IPS-NIHi11 (cell line): ENCODE results near the gene ACSS3.
A peak's percentile ranks its signal among the peaks of the same experiment; 100 is the strongest.
"Not testable (repeated sequence)": the region's sequence is repeated elsewhere in the genome, so short reads cannot be mapped to it uniquely, and the experiment has no call there.

Experiments used
- DNase-seq: peaks from one replicate; pipeline ENCODE4 v3.0.0; 2012; ENCODE audit warnings: mixed read lengths, low spot score

ACSS3 gene

DNA sequence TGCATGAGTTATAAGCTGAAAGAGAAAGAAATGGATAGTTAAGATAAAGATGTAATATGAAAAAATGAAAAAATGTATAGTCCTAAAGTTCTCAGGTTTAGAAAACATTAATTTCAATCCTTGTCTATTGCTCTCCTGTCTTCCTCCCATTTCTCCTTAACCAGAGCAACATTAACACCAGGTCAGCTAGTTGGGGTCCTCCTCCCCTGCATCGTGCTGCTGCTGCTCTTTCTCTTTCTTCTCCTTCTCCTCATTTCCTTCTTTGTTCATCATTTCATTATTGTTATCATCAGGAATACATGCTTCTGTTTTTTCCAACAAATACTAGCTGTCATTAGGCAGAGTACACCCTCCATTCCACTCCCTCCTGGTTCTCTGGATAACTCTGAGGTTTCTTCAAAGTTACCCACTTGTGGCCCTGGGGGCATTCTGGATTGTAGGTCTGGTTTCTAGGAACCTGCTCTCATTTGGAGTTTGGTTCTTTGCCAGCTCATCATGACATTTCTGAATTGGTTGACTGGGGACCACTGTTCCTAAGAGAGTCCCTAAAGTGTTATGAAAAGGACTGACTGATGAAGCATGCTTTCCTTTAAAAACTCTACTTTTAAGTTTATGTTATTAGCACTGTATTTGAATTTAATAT, 17.0 kb downstream of the ACSS3 start:
- no peak for DNase-seq

DNA sequence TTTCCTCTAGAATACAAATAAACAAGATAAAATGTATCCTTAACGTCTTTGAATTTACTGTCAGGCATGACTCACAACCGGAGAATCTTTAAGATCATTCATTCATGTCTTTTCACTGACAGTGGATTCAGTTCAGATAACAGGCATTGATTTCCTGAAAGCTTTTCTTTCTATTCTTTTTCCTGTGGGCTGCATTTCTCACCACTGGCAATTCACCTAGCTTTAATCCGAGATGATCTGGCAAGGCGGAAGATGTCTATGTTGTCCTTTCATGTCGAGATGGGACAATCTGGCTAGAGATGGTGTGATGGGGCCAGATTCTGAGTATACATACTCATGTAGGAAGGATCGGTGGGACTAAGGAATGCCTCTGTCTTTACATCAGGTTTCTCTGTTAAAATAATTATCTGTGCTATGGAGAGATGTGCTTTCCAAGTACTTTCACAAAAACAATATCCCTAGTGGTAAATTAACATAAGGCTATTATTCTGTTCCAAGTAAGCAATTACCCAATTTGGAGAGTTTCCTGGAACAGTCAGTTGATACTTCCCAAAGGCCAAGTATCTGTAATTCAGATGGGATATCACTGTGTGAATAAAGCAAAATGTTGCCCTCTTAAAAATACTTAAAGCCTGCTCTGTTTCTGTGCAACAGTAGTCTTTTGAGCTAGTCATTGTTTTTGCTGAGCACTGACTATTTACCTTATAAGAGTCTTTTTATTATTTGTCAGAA, 17.8 kb downstream of the ACSS3 start:
- DNase-seq: no peak

DNA sequence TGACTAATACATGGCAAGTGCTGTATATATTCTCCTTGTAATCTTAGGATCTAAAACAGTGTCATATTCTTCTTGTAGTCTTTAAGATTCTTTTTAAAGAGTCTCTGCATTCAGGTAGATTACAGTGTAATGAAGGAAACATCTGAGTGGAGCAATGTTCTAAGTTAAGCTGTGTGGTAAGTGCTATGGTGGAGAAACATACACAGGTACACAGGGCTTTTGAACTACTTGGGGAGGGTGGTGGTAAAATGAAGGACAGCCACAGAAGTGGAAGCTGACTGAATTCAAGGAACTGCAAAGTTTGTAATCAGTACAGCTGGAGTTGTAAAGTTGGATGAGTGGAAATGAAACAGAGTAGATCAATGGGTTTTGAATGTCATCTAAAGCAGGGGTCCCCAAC, 27.8 kb downstream of the ACSS3 start:
- DNase-seq: no peak

DNA sequence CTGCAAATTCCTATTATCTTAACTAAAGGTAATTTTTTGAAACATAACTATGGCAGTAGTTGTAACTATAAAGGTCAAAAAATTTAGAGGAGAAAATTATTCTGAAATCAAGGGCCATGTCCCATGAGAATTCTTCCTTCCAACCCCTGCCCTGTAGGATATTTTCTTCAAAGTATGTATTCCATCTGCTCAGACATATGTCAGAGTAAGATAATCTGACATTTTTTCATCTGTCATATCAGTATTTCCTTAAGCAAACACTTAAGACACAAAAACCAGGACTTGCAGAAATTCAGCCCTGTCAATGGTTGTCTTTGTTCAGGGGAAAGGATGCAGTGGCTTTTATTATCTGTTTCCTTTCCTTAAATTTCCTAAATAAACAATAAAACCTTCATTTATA, 36.3 kb downstream of the ACSS3 start:
- DNase-seq: no peak

DNA sequence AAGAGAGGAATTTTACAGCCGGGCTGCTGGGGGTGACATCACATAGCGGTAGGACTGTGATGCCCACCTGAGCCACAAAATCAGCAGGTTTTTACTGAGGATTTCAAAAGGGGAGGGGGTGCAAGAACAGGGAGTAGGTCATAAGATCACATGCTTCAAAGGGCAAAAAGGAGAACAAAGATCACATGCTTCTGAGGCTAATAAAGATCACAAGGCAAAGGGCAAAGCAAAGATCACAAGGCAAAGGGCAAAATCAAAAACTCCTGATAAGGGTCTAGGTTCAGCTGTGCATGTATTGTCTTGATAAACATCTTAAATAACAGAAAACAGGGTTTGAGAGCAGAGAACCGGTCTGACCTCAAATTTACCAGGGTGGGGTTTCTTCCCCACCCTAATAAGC, 41.2 kb downstream of the ACSS3 start:
- not testable (repeated sequence) for DNase-seq

DNA sequence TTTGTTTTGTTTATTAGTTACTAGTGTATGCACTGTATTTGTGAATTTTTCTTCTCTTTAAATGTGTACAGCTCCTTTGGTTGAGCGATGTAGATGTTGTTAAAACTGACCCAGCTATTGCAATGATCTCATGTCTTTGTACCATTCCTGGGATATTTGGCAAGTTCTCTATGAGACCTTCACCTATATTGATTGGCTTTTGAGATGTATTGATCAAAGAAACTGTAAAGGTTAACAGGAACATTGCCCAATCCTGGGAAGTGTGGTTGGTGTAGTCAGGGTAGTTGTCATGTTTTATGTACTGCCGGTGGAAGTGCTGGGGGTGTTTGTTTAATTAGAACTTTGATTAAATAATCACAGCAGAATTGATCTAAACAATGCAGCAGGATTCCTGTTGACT, 43.1 kb downstream of the ACSS3 start:
- no peak for DNase-seq

DNA sequence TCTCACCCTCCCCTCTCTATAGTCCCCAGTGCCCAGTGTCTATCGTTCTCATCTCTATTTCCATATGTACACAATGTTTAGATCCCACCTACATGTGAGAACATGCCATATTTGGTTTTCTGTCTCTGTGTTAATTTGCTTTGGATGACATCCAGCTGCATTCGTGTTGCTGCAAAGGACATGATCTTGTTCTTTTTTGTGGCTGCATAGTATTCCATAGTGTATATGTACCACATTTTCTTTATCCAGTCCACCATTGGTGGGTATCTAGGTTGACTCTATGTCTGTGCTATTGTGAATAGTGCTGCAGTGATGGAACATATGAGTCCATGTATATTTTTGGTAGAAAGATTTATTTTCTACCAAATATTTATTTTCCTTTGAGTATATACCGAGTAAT, 45.7 kb downstream of the ACSS3 start:
- no peak for DNase-seq

DNA sequence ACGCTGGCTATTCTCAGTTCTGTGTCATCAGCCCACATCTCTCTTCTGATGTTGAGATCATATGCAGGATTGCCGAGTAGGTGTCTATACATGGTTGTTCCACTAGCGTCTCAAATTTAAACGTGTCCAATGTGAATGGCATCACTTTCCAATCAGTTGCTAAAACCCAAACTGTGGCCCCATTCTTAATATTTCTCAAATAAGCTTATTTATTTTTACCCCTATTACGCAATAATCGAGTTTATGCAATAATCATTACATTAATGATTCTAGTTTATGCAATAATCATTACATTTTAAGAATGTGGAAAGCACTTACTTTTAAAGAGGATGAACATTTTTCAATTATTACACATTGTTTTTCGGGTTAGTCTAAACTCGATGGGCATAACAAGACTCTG, 47.8 kb downstream of the ACSS3 start:
- no peak for DNase-seq

DNA sequence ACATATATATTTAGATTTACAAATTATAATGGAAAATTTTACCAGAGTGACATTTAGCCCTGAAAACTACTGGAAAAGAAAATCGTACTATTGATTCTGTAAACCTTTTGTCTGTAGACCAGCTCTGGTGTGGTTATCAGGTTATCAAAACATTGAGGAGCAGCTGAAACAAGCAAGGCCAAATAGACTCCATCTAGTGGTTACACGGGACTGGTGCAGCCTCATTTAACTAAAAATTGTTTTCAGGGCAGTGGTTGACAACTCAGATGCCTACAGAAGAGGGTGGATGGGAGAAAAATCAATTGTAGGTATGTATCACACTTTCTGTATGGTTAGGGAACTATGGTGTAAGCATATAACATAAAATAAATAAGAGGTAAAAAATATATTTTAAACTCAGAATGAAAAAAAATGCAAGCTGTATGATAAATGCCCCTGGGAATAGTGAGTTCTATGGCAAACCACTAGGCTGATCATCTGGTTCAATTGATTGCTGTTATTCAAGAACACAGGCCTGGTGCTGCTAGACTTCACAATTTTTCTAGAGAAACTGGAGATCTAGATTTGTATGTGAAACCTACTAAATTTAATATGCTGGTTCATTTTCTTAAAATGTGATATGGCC, 51.2 kb downstream of the ACSS3 start:
- peak; percentile 57 for DNase-seq

DNA sequence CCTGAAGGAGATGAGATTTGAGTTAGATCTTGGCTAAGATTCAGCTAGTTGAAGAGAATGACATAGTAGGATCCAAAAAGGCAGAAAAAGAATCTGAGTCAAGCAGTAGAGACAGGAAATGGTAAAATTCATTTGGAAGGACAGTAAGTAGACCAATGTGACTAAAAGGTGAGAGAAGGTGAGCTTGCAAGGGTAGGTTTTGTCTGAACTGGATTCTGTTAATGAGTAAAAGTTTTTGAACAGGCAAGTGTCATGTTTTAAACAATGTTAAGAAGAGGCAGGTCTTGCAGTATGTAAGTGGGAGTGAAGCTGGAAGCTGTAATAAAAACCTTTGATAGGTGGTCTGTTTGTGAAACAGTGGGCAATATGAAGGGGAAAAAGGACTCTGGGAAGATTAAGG, 58.6 kb downstream of the ACSS3 start:
- DNase-seq: no peak

DNA sequence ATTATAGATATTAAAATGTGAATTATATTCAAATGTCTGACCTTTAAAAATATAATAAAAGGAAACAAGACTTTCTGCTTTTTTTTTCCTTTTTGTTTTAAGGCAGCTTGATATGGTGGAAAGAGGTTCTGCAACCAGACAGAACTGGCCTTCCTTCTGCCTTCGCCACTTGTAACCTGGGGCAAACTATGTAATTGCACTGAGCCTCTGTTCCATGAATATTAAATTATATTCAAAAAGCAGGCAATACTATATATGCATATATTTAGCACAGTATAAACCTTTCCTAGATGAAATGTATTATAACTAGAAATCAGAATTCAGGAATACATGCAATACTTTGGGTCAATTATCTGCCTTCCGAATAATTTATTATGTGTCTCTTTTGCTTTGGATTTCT, 59.9 kb downstream of the ACSS3 start:
- no peak for DNase-seq

DNA sequence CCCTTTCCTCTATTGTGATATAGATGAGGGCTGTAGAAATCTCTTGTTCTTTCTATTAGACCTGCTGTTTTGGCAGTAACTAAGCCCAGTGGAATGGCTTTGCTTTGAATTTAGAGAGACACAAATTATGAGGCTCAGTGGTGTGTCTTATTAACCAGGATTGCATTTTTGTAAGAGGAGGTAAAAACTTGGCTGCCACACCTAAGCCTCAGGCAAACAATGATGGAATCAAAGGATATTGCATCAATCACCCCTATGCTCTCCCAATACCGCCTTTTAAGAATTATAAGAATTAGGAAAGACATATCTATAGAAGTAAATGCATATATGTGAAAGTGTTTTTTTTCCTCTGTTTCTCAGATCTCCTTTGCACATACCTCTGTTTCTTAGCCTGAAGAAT, 63.3 kb downstream of the ACSS3 start:
- DNase-seq: no peak

DNA sequence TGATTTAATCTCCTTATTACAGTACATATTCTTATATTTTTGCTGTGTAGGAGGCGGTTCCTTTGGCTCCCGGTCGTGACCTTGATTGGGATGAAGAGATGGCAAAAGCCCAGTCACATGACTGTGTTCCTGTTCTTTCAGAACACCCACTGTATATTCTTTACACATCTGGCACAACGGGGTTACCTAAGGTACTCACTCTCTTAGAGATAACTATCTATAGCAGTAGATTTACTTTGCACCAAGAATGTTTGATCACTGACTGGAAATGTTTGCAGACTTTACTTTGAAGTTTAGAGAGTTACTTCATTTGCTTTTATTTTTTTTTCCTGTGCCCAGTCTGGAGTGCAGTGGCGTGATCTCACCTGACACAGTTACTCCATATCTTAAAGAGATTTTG, 65.2 kb downstream of the ACSS3 start:
- no peak for DNase-seq

DNA sequence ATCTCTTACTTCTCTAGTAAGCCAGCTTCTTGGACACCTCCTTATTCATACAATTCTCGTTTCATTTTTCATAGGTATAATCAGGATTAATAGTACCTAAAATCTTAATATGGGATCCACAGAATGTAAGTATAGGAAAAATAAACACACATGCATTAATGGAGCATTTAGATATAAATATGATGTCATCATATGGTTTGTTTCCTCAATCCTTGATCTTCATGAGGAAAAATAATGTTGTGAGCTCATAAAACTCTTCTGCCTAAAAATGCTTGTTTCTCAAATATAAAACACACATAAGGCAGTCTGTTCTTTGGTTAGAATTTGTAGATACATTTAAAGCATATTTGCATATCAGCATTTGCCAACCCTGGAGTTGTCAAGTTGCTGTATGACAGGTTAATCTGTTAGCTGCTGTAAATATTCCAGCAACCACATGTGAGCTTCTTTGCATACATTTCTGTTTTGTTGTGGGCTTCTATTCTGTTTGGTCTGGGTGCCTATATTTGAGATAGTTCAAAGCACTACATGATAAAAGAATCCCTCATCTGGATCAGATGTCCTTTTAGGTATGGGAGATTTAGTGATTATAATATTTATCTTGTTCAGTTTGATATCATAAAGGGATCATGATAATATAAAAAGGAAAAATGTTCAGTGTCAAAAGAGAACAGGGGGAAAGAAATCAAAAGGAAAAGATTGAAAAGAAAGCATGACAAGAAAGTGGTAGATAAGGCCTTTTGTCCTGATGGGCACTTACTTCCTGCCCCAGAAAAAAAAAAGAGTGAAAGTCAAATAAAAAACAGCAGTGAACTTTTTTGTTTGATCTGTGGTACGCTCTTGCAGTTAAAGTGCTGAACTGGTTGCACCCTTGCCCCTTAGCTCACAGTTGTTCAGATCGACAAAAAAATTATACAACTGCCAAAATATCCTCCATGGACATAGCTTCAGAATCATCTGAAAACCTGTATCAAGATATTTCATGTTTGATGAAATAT, 68.6 kb downstream of the ACSS3 start:
- no peak for DNase-seq

DNA sequence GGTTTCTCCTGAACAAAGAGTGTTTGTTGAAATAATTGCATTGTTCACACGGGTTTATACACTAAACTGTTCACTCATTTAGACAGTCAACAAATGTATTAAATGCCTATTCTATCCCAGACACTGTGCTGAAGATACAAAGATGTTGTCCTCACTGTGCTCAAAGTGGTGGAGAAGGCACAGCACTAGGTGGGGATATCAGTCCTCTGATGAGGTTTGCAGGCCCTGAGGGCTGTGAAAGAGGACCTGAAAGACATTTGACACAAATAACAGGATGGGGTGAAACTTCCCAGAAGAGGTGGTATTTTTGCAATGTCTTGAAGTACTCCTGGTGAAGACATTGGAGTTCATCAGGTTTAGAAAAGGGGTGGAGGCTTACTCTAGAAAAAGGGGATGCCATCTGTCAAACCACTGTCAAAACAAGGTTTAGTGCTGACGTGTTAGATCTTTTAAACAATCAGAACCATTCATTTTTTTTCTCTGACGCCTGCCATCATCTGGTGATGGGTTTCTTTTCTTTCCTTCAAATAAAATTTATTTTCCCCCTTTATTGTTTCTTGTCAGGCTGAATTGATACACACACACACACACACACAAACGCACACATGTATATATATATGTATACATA, 69.5 kb downstream of the ACSS3 start:
- DNase-seq: no peak

DNA sequence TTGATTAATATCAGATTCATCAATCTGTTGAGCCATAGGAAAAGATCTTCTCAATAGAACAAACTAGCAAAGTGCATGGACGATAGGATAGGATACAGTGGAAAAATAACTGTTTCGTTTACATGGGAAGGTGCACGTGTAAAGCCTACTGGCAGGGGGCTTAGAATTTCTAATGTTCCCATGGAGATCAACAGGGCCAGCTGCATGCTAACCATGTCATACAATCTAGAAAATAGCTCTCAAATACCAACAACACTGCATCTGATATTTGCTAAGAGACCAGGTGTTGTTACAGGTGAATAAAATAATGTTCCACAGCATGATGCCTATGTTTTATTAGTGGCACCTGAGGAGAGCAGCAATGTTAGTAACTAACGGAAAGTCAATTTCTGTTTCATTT, 72.5 kb downstream of the ACSS3 start:
- DNase-seq: no peak

DNA sequence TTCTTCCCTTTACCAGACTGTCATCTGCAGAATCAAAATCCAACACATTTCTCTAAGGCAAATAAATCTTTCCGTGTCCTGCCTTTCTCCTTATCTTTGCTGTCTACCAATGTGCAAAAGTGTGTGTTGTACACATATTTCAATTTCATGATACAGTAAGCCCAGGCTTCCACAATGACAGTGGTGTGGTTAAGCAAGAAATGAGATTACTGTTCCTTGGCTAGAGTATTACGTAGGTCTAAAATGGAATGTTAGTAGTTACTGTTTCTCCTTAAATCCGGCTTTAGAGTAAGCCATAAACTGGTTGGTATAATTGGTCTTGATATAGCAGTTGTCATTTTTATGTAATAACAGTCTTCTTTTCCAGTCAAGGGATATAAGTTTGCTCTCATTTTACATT, 82.0 kb downstream of the ACSS3 start:
- no peak for DNase-seq

DNA sequence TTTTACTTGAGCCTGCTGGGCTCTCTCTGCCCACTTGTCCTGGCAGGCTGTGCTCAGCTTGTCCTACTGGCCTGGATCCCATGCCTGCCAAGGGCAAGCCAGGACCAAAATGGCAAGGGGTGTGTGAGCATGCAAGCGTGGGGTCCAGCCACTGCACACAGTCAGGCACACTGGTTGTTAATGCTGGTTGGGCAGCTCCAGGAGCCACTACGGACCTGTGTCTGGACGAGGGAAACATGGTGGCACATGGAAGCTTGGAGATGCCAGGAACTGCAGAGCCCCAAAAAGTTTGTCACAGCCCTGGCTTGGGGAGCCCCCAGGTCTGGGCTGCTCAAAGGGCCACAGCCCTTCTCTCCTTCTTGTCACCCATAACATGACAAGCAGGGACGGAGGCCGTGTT, 83.8 kb downstream of the ACSS3 start:
- DNase-seq: no peak

DNA sequence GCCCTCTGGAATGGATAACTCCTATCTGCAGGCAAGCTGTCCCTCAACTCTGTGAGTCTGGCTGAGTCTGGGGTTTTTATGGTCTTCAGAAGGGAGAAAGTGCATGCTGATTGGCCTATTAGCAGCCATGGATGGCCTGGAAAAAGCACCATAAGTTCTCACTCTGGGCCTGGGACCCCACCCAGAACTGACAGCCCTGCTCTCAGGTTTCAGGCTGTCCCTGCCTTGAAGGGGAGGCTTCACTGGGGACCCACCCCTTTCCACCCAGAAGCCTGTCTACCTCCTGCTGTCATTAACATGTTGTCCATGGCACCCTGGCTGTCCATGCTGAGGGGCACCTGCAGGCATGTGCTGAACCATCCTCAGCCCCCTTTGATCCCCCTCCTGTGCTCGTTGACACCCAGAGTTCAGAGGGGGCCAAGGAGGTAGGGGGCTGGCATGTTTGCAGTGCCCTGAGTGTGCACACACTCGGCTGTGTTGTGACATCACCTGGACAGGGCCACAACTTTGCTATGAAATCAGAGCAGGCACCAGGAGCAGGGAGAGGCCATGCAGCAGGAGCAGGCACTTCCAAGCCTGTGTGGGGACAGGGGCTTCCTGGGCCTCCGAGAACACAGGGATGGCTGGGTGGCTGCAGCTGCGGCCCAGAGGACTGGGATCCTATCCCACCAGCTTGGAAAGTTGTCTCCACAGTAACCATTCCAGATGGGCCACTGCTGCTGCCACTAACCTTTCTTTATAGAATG, 84.7 kb downstream of the ACSS3 start:
- no peak for DNase-seq

DNA sequence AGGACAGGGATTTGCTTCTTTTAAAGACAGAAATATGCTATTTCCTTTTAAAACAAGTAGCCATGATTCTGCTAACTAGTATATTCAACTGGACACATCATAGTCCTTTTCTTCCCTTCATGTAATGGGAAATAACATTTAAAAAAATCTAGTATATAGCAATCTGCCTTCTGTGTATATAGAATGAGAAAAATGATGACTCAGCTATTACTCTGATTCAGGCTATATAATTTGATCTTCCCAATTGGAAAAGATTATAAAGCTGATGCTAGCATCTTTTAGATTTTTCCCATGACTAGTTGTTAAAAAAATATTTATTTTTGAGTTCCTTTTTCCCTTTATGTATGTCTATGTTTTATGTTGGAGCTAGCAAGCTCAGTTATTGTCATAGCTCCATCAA, 86.9 kb downstream of the ACSS3 start:
- no peak for DNase-seq

DNA sequence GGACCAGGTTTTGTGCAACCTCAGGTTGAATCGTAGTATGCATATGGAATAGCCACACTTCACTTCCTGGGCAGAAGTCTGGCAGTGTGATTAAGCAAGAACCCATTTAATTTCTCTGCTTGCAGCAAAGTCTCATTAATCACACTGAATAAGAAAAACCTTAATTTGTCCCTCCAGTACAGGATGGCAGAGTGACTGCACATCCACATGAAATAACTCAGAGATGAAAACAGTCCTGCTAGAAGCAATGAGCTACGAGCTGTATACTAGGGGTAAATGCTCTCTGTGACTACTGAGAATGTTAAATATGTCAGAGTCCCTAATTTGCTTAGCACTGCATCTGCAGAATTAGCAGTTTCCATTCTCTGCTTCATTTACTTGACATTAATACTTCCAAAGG, 88.9 kb downstream of the ACSS3 start:
- no peak for DNase-seq
